ENCODE results near the gene PPP2R2B. TPM values are rescaled to one million over a fixed set of nuclear protein-coding genes. Genes with fewer than 3 reads are reported as not detected.

Gene PPP2R2B
- total RNA-seq, 1 donor from 2014 or later = 0.80 TPM

DNA sequence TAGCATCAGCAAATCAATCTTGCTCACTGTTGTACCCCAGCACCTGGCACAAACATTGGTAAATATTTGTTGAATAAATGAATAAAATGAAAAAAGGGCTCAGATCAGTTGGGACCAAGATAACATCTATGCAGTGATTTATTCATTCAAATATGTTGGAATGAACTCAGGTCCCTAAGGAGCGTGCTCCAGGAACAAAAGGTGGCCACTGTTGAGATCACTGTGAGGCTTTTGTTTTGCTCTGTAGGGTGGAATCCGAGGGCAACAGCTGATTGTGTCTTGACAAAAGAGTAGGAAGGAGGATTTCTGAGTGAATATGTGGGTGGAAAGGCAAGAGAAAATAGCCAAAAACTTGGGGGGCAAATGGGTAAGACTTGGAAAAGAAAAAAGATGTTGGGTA is 89.7 kb downstream of the PPP2R2B start:
- intact Hi-C loops (cut with micrococcal nuclease) = no loop called here

- intact Hi-C loops (cut with micrococcal nuclease) = no loop called here
Measured at GRCh38 chr5:146785065-146785464, 93.5 kb downstream of the PPP2R2B start.

- intact Hi-C loops (cut with micrococcal nuclease) = no loop called here
Measured at GRCh38 chr5:146781157-146781556, 97.4 kb downstream of the PPP2R2B start.

DNA sequence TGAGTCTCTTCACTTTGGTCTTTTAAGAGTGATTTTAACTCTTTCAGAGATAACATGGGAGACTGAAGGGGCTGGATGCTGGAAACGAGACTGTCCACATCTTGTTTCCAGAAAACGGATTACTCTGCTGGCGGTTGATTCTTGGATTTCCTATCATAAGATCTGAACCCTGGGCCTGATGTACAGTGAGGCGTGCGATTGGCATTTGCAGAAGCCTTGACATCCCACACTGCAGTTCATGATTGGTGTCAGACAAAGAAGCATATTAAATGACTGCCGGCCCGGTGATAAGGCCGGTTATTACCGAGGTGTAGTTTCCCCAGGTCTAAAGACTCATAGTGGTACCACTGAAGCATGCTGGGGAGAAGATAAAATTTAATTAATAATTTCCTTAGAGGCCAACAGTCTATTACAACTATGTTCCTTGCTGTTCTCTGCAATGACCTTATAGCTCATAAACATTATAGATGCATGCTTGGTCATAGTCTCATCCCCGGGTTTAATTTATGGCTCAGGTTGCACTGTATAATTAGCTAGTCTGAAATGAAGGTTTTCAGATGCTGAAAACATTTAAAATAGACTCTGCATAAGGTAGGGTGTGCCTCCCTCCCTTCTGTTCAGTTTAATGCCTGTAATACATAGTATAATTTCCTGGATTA is 99.2 kb downstream of the PPP2R2B start:
- intact Hi-C loops (cut with micrococcal nuclease) = no loop called here

DNA sequence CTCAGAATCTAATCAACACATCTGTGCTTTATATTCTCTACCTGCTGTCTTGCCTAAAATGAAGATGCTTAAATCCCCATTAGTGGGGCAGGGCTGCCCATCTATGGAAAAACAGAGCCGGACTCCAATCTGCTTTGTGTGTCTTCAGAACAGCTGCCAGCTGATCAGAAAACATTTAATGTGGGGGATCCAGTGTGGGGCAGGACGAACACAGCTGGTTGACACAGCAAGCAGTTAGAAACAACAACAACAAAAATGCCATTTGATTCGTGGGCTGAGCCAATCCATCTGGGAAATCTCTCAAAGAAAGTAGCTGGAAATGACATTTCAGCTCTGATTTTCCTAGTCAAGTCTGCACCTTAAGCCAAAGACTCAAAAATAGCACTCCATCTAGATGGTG is 99.8 kb downstream of the PPP2R2B start:
- intact Hi-C loops (cut with micrococcal nuclease) = no loop called here

GRCh38 chr5:146778261-146778660 is 100.3 kb downstream of the PPP2R2B start:
- intact Hi-C loops (cut with micrococcal nuclease) = no loop called here

DNA sequence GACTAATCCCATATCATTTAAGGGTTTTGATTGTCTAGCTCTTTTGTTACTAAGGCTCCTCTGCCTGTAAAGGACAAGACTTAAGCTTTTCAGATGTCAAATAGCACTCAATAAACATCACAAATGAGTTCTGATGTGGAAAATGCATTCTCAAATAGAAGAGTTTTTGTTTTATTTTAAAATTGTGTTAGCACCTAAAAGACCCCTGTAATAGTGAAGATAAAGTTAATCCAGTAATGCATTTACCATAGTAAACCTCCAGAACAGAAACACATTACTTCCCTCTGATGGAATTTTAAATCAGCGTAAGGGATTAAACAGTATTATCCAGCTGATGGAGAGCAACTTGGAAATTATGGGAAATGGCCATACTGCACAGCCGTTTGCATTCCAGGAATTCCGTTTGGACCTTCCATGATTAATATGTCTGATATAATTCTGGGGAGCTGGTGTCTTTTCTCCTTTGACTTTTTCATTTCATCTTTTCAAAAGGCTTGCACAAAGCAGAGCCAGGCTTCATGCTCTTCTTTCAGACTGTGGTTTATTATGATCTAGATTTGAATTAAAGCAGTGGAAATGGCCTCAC is 105.6 kb downstream of the PPP2R2B start:
- intact Hi-C loops (cut with micrococcal nuclease) = no loop called here

- intact Hi-C loops (cut with micrococcal nuclease) = no loop called here
Measured at GRCh38 chr5:146770980-146771379, 107.6 kb downstream of the PPP2R2B start.

DNA sequence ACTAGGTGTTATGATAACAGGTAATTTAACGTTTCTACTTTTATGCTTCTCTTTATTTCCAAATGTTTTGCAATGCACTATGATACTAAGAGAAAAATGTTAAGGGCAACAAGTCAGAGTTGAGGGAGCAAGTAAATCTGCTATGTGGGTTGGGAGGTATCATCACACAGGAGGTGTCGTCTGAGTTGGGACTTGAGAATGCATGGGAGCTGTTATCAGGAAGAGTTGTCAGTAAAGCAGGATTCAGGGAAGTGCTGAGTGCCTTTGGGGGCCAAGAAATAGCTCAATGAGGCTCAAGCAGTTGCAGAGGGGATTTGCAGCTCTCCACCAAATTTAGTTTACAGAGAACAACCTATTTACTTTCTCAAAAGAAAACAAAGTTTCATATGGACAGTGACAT is 108.0 kb downstream of the PPP2R2B start:
- intact Hi-C loops (cut with micrococcal nuclease) = no loop called here

DNA sequence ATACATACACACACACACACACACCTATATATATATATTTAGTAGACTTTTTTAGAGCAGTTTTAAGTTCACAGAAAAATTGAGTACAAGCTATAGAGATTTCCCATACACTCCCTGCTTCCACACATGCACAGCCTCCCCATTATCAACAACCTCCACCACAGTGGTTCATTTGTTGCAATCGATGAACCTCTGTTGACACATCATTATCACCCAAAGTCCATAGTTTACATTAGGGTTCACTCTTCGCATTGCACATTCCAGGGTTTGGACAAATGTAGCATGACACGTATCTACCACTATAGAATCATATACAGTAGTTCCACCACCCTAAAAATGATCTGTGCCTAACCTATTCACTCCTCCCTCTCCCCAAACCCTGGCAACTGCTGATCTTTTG is 111.0 kb downstream of the PPP2R2B start:
- intact Hi-C loops (cut with micrococcal nuclease) = no loop called here

- intact Hi-C loops (cut with micrococcal nuclease) = no loop called here
Measured at GRCh38 chr5:146766013-146766412, 112.5 kb downstream of the PPP2R2B start.

DNA sequence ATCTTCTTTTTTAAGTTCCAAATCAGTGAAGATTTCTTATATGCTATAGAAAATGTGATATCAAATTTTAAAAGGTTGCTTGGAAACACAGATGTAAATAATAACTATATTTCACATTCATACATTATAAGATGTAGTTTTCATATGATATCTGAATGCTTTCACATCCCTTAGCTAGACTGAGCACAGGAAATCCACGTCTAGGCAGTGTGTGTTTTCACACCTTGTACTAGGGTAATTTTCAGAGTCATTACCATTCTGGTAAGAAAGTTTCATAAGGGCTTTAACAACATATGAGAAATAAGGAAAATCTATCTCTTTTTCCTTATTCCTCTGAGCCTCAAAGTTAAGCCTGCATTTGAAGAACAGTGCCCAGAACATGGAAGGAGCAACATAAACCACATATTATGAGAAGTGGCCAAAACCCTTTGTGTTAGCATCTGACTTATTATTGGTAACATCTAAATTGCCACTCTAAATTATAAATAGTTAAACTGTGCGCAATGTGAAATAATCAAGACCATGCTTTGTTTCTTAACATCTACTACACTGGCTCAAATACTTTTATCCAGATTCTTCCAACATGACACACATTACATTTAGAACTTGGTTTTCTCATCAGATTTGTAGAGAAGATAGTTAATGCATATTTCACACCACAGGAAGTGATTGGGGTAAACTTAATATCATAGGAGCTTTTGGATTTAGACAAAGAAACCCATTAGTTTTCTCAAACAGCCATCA is 113.3 kb downstream of the PPP2R2B start:
- intact Hi-C loops (cut with micrococcal nuclease) = no loop called here

- intact Hi-C loops (cut with micrococcal nuclease) = no loop called here
Measured at GRCh38 chr5:146762830-146763229, 115.7 kb downstream of the PPP2R2B start.

- intact Hi-C loops (cut with micrococcal nuclease) = no loop called here
Measured at GRCh38 chr5:146761811-146762210, 116.7 kb downstream of the PPP2R2B start.

- intact Hi-C loops (cut with micrococcal nuclease) = loop anchor here (10.0 kb wide), 1 partner anchor 94 kb away; no protein-coding TSS in a partner anchor
Measured at GRCh38 chr5:146758938-146759337, 119.6 kb downstream of the PPP2R2B start.

DNA sequence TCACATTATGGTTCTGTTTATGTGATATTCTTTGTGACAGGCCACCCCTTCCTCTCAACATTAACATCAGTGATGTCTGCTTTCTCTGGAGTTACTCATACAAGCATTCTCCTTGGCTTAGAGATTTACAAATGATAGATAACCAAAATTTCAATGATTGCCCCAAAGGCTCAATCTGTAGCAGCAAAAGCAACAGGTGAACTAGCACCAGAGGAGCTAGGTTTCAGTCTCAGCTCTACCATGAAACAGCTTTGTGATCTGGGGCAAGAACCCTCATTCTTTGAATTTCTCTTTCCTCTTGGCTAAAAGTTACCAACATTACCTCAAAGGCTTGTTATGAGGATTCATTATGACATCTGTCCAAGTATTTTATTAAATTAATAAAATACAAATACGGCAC is 120.5 kb downstream of the PPP2R2B start:
- intact Hi-C loops (cut with micrococcal nuclease) = loop anchor here (10.0 kb wide), 1 partner anchor 93 kb away; no protein-coding TSS in a partner anchor

- intact Hi-C loops (cut with micrococcal nuclease) = loop anchor here (10.0 kb wide), 1 partner anchor 92 kb away; no protein-coding TSS in a partner anchor
Measured at GRCh38 chr5:146756546-146756945, 122.0 kb downstream of the PPP2R2B start.

DNA sequence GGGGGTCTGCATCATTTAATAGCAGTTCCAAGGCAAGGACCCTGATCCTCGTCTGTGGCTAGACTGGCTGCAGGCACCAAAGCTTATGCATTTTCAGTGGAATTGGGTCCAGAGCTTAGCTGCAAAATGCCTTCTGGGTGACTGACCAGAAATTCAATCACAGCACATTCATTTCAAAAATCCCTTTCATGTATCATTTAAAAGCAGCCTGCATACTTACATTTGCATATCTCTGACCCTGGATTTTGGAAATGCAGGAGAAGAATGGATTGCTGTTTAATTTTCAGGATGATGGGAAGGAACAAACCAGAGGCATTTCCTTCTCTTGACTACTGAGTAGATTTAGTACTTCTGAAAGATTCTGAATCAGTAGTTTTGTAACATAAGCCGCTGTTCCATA is 122.8 kb downstream of the PPP2R2B start:
- intact Hi-C loops (cut with micrococcal nuclease) = loop anchor here (10.0 kb wide), 1 partner anchor 91 kb away; no protein-coding TSS in a partner anchor

DNA sequence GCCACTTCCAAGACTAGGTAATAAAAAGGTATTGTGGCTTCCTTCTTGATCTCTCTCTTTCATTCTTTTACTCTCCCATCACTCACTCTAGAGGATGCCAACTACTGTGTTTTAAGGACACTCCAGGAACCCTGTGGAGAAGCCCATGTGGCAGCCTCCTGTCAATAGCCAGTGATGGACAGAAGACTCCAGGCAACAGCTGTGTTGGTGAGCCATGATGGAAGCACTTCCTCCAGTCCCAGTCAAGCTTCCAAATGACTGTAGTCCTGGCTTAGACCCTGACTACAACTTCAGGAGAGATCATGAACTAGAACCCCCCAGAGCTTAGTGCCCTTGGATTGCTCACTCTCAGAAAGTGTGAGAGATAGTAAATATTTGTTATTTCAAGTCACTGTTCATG is 123.9 kb downstream of the PPP2R2B start:
- intact Hi-C loops (cut with micrococcal nuclease) = loop anchor here (10.0 kb wide), 1 partner anchor 90 kb away; no protein-coding TSS in a partner anchor

GRCh38 chr5:146753641-146754040 is 124.9 kb downstream of the PPP2R2B start:
- intact Hi-C loops (cut with micrococcal nuclease) = loop anchor here (10.0 kb wide), 1 partner anchor 89 kb away; no protein-coding TSS in a partner anchor

GRCh38 chr5:146751781-146752401 is 126.7 kb downstream of the PPP2R2B start:
- intact Hi-C loops (cut with micrococcal nuclease) = loop anchor here (10.0 kb wide), 1 partner anchor 87 kb away; no protein-coding TSS in a partner anchor

DNA sequence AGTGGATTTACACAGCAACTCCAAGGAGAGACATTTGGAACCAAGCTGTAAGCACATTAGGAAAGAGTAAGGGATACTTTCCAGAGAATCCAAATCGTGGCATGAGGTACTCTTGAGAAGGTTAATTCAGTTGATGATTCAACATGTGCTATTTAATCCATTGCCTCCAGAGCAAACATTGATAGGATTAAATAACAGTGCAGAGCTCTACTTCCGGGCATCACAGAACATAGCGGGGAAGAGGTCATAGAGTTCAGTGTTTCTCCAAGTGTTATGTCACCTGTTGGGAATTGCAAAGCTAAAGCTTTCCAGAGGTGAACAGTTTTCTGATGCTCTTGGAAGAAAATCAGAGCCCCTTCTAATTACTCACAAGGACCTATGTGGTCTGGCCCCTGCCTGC is 127.5 kb downstream of the PPP2R2B start:
- intact Hi-C loops (cut with micrococcal nuclease) = loop anchor here (10.0 kb wide), 1 partner anchor 86 kb away; no protein-coding TSS in a partner anchor
